UCSD-AML1 (cell line): ENCODE results near the gene NTRK1.

Experiments
- DNase-seq: peaks from one replicate; lab custom pipeline; 2025; ENCODE audit not compliant: unreplicated experiment; lab: John Stamatoyannopoulos, UW

NTRK1 gene

DNA sequence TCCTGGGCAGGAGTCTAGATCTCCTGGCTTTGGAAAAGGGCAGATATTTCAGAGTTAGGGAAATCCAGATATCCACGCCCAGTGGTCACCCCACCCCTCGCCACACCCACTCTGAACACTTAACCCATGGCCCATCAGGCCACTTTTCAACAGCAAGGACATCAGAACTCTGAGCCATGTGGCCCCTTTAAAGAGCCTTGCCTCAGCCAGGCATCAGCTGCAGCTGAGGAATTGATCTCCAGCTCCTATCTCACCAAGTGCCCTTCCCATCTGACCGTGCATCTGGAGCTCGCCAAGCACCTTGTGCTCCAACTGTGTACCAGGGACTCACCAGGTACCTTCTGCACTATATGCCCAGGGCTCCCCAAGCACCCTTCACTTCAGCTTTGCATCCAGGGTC is 23.8 kb upstream of the NTRK1 start:
- no peak for DNase-seq

- DNase-seq = peak; percentile 34
Observed at GRCh38 chr1:156838972-156839371, 21.7 kb upstream of the NTRK1 start.

GRCh38 chr1:156839426-156840109 is 21.1 kb upstream of the NTRK1 start:
- DNase-seq = no peak

GRCh38 chr1:156840186-156840897 is 20.3 kb upstream of the NTRK1 start:
- DNase-seq = no peak

DNA sequence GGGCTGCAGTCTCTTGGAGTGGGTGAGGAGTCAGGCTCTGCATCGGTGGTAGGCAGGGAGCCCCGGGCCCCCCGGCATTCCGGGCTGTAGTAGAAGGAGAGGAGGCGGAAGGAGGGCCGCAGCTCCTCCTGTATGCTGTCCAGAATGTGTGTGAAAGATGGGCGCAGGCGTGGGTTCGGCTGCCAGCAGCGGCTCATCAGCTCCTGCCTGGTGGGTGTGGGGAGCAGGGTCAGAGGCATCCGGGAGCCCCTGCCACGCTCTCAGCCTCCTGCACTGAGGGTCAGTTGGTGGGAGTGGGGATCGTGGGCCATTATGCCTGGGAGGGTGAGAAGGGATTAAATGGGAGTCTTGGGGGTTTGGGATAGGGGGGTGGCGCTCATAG is 19.8 kb upstream of the NTRK1 start:
- no peak for DNase-seq

- DNase-seq = no peak
Observed at GRCh38 chr1:156841295-156841855, 19.3 kb upstream of the NTRK1 start.

GRCh38 chr1:156842618-156843300 is 17.9 kb upstream of the NTRK1 start:
- no peak for DNase-seq

GRCh38 chr1:156844102-156844501 is 16.6 kb upstream of the NTRK1 start:
- DNase-seq = no peak

GRCh38 chr1:156844638-156845037 is 16.0 kb upstream of the NTRK1 start:
- no peak for DNase-seq

DNA sequence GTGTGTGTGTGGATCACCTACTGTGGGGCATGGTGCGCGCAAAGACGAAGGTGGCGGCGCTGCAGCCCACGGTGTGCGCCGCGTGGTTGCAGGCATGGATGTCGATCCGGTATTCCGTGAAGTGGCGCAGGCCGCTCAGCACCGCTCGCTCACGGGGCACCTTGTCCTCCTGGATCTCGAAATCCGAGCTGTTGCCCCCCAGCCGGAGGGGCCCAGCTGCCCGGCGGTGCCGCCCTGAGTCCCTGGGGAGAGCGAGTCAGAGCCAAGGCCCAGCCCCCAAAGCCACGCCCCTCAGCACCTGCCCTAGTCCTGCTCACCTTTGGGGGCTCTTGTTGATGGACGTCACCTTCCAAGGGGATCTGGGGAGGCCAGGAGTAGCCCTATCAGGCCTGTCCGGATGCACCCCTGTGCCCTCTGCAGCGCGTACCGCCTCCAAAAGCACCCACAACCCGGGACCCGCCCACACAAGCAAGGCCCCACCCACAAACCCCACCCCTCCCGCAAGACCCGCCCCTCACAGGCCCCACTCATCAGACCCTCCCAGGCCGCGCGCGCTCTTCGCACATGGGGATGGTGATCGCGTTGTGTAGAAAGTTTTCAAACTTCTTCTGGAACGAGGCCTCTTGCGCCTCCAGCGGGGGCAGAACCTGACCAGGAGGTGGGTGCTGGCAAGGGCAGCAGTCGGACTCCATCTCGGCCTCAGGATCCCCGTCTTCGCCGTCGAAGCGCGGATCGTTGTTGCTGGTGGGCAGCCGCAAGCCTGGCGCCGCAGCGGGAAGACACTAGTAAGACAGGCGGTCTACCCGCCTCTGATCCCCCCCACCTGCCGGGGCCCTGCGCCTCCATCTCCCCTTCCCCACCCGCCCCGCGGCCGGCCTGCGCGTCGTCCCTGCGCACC is 15.4 kb upstream of the NTRK1 start:
- no peak for DNase-seq

DNA sequence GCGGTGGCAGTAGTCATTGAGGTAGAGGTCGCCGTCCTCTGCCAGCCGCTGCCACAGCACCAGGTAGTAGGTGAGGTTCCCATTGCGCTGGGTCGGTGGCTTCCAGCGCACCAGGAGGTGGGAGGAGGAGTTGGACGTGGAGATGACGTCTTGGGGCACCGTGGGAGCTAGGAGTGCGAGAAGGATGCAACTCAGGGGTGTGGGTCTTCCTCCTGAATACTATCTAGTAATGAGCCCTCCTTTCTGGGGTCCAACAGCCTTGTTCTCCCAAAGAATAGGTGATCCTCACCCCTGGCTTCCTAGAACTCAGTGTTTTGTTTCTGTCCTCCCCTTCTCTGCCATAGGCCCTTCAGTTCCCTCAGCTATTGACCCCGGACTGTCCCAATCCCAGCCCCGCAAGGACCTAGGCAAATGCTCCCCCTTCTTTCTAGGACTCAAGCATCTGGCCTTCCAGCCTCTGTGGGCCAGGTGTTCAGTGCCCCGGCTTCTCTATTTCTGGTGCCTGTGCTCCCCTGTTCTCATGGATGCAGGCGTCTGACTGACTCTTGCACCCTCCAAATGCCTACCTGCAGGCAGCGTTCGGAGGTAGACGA is 14.6 kb upstream of the NTRK1 start:
- no peak for DNase-seq

- DNase-seq = no peak
Observed at GRCh38 chr1:156846643-156847042, 14.0 kb upstream of the NTRK1 start.

DNA sequence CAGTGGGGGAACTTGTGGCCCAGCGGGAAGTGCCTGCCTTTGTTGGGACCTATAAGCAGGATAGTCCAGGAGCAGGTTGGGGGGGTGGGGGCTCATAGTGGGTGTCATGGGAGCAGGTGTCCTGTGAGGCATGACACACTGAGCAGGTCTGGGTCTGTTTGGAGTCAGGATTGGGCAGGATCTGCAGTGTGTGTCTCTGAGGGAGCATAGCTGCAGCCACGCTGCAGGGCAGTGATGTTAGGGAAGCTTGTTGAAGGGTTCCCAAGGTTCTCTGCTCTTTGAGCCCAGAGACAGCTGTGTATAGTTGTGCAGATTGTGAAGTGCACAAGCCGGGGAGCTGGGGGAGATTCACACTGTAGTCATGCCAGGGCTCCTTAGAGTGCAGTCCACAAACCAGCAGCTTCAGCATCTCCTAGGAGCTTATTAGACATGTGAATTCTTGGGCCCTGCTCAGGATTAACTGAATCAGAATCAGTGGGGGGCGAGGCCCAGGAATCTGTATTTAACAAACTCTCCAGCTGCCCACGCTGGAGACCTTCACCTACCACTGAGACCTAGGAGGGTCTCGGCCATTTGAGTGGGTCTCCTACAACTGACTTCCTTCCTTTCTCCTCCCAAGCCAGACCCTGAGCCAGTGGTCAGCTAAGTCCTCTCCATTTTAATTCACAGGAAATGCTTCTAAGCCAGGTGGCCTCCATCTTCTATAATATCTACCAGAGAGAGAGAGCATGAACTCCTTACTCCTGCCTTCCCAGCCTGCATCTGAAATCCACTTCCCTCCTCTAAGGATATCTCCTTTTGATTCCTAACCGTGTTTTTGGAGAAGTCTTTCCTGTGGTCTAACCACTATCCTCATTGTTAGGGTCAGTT is 12.8 kb upstream of the NTRK1 start:
- no peak for DNase-seq

- no peak for DNase-seq
Observed at GRCh38 chr1:156848461-156849150, 12.1 kb upstream of the NTRK1 start.

GRCh38 chr1:156849151-156849496 is 11.5 kb upstream of the NTRK1 start:
- no peak for DNase-seq

- no peak for DNase-seq
Observed at GRCh38 chr1:156851779-156852417, 8.8 kb upstream of the NTRK1 start.

- no peak for DNase-seq
Observed at GRCh38 chr1:156852418-156852874, 8.2 kb upstream of the NTRK1 start.

- DNase-seq = no peak
Observed at GRCh38 chr1:156853761-156854160, 6.9 kb upstream of the NTRK1 start.
